GM12878 (cell line): ENCODE data around the gene PIGU. TPM values are rescaled to one million over a fixed set of nuclear protein-coding genes. Genes with fewer than 3 reads are reported as not detected.
A peak's percentile ranks its signal among the peaks of the same experiment; 100 is the strongest.

ENCODE experiments used
- ATAC-seq: fragments of 200-7000 bp; cut with Tn5 transposase; 3 replicates; pipeline ENCODE4 v1.9.1; 2020; ENCODE audit warnings: mild to moderate bottlenecking, moderate library complexity
- BruUV-seq: library from RNA; stranded (reverse); fragments of 400-500 nt; replicated peaks from 2 replicates; lab custom pipeline; 2021; lab: Mats Ljungman, UMichigan
- CTCF ChIA-PET: fragments of 300-600 bp; sonication (Branson Sonifier 250); formaldehyde crosslinking; extraction: SDS; loops from one replicate; lab custom pipeline; 2021; ENCODE audit warnings: inconsistent platforms; lab: Yijun Ruan, JAX
- POLR2A ChIA-PET: fragments of 350-600 bp; formaldehyde crosslinking; extraction: SDS; loops from one replicate; lab custom pipeline; 2021; ENCODE audit warnings: inconsistent platforms; lab: Charles Lee
- RAD21 ChIA-PET: fragments of 300-600 bp; sonication (Branson Sonifier 250); formaldehyde crosslinking; loops from one replicate; lab custom pipeline; 2023; ENCODE audit warnings: antibody characterized with exemption; ENCODE audit not compliant: unreplicated experiment; lab: Charles Lee
- SMC1A ChIA-PET: fragments of 300-600 bp; sonication (Branson Sonifier 250); formaldehyde crosslinking; loops from one replicate; lab custom pipeline; 2023; ENCODE audit not compliant: unreplicated experiment, uncharacterized antibody; lab: Charles Lee
- DNase-seq: peaks from one replicate; pipeline ENCODE4 v3.0.0-alpha.2; 2011; ENCODE audit warnings: low read depth, low spot score
- FAIRE-seq: peaks from 3 replicates; lab custom pipeline; 2011; peaks lifted over from hg19 to GRCh38; lab: Jason Lieb, UNC
- H2AFZ ChIP-seq: 2 replicates; pipeline ENCODE4 v1.6.0; 2011; ENCODE audit warnings: low read depth, low read length, control low read depth; ENCODE audit not compliant: control insufficient read depth
- H3K27ac ChIP-seq: 2 replicates; pipeline ENCODE4 v1.5.1; 2011; ENCODE audit warnings: control low read depth; ENCODE audit not compliant: control insufficient read depth, insufficient read depth
- H3K27me3 ChIP-seq, 2 experiments: replicated peaks in 1 of 2; 2 replicates each; pipeline versions ENCODE4 v1.6.0 to v1.6.1; 2011; ENCODE audit warnings: low read length in 1 of 2; ENCODE audit not compliant: control insufficient read depth in 2 of 2, insufficient read depth in 2 of 2
- H3K36me3 ChIP-seq, 2 experiments: 2 replicates each; pipeline ENCODE4 v1.5.1; 2011; ENCODE audit warnings: low read length in 1 of 2; ENCODE audit not compliant: control insufficient read depth in 2 of 2, insufficient read depth in 2 of 2
- H3K4me1 ChIP-seq: 2 replicates; pipeline ENCODE4 v1.6.1; 2011; ENCODE audit warnings: mild to moderate bottlenecking, low read length, moderate library complexity, mixed read lengths; ENCODE audit not compliant: control insufficient read depth, insufficient read depth
- H3K4me2 ChIP-seq: 2 replicates; pipeline ENCODE4 v1.6.0; 2011; ENCODE audit warnings: control low read depth; ENCODE audit not compliant: control insufficient read depth, insufficient read depth
- H3K4me3 ChIP-seq: fragments of 200-600 bp; sonication (generic); 2 replicates; pipeline ENCODE4 v1.5.1; 2016
- H3K79me2 ChIP-seq: 2 replicates; pipeline ENCODE4 v1.6.0; 2011; ENCODE audit warnings: low read length; ENCODE audit not compliant: control insufficient read depth, insufficient read depth
- H3K9ac ChIP-seq: 2 replicates; pipeline ENCODE4 v1.8.0; 2011; ENCODE audit warnings: low read length, control low read depth, mixed read lengths; ENCODE audit not compliant: control insufficient read depth, insufficient read depth
- H3K9me3 ChIP-seq: replicated peaks from 3 replicates; pipeline ENCODE4 v1.5.1; 2011; ENCODE audit warnings: mild to moderate bottlenecking, low read length; ENCODE audit not compliant: control insufficient read depth, insufficient read depth
- H4K20me1 ChIP-seq: 2 replicates; pipeline ENCODE4 v1.6.0; 2011; ENCODE audit not compliant: control insufficient read depth, insufficient read depth
- CHD1 ChIP-seq: IDR thresholded peaks from 2 replicates; pipeline ENCODE4 v1.6.1; 2012; ENCODE audit warnings: low read depth, low read length, improper control_type of control experiment
- MTA2 ChIP-seq: fragments of 450-650 bp; IDR thresholded peaks from 2 replicates; pipeline ENCODE4 v1.6.1; 2016; ENCODE audit warnings: low read depth, mild to moderate bottlenecking, moderate library complexity
- NR2F1 ChIP-seq: fragments of 450-650 bp; conservative IDR thresholded peaks from 2 replicates; pipeline ENCODE4 v1.6.1; 2017; ENCODE audit warnings: mild to moderate bottlenecking
- RUNX3 ChIP-seq: IDR thresholded peaks from 2 replicates; pipeline ENCODE4 v1.6.1; 2012; ENCODE audit warnings: low read length, inconsistent platforms
- ZNF24 ChIP-seq: fragments of 450-650 bp; IDR thresholded peaks from 2 replicates; pipeline ENCODE4 v1.6.1; 2017; ENCODE audit warnings: antibody characterized with exemption, mild to moderate bottlenecking
- WGBS: methylation state at CpG from one replicate; pipeline ENCODE4 v1.1.6; 2016; ENCODE audit warnings: low lambda C conversion rate; ENCODE audit not compliant: insufficient replicate concordance, insufficient coverage; ENCODE audit errors: missing lambda C conversion rate; 5-methylcytosine and 5-hydroxymethylcytosine counted together
- in situ Hi-C: fragments of 300-500 bp; cut with MboI; formaldehyde crosslinking; loops from 9 replicates; pipeline ENCODE4 v1.14.3; 2018; ENCODE audit warnings: mixed read lengths
- intact Hi-C: fragments of 100-400 bp; cut with micrococcal nuclease; formaldehyde crosslinking; loops from one replicate; pipeline ENCODE4 v1.14.2; 2022; ENCODE audit not compliant: unreplicated experiment
- polyA plus RNA-seq, 11 experiments: library from polyadenylated mRNA; depleted of rRNA in 4 of 11; unstranded in 6 of 11; stranded (reverse) in 5 of 11; fragments of >200 nt; fragmentation: Nextera tagmentation in 4 of 11; fragmentation: Illumina TruSeq in 1 of 11; extraction: Ambion mirVana in 4 of 11; extraction: Trizol in 1 of 11; gene quantifications; 1 replicate in 1 of 11; 2 replicates in 10 of 11; pipeline versions ENCODE4 v1.2.1 to v1.2.3, GENCODE V29; 2011 to 2016; ENCODE audit warnings: inconsistent platforms in 2 of 11, missing spikeins in 2 of 11, low read depth in 1 of 11
- total RNA-seq, 4 experiments: library from RNA; depleted of rRNA in 3 of 4; stranded (reverse); fragments of >200 nt in 3 of 4; fragmentation: Illumina TruSeq in 1 of 4; extraction: Trizol in 1 of 4; gene quantifications; 2 replicates each; pipeline versions ENCODE4 v1.2.1 to v1.2.3, GENCODE V29; 2013 to 2021
- TF ChIP-seq, protein P1 (sequence below): fragments of 450-650 bp; IDR thresholded peaks from 2 replicates; pipeline ENCODE4 v1.6.1; 2016; ENCODE audit warnings: mild to moderate bottlenecking
- TF ChIP-seq, protein P2 (sequence below): fragments of 450-650 bp; IDR thresholded peaks from 2 replicates; pipeline ENCODE4 v1.6.1; 2016; ENCODE audit warnings: mild to moderate bottlenecking

The PIGU gene
- total and polyA plus RNA-seq, 10 of the 15 experiments (the other 5 are each of a cell fraction or from before 2014, with no cell fraction given) = 4.1 to 88.2 (median 25.0) TPM

DNA sequence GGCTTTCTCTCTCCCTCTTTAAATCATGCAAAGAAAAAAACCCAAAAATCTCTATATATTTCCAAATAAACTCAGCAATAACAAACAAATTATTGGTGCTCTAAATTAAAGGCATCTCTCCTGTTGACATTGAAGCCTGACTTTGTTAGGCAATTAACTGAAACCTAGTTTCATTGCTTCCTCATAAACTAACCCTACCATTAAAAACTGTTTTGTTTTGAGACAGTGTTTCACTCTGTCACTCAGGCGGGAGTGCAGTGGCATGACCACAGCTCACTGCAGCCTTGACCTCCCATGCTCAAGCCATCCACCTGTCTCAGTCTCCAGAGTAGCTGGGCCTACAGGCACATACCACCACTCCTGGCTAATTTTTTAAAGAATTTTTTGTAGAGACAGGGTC is 34.9 kb downstream of the PIGU start:
- in situ Hi-C loops = no loop called here
- H3K9ac ChIP-seq = no peak overlapping the region
- WGBS = 0% methylated on average over 1 of the region's 1 CpG
- SMC1A ChIA-PET = interaction anchor here (2.1 kb wide), 1 partner anchor 8 kb away, joined by 6 read pairs; no protein-coding TSS in a partner anchor
- no peaks in the 10 kb centered on the region for H3K9me3 ChIP-seq
- H3K4me3 ChIP-seq = no peak overlapping the region
- ATAC-seq = peak; percentile 74
- peak; percentile 47 for FAIRE-seq
- DNase-seq = no peak
- RAD21 ChIA-PET = no interaction called here
- no peaks in the 10 kb centered on the region for H3K79me2 ChIP-seq
- no peak overlapping the region for H3K27ac ChIP-seq
- no peaks in the 10 kb centered on the region for H3K27me3 ChIP-seq
- intact Hi-C loops = no loop called here
- no TSS peak for BruUV-seq
- H4K20me1 ChIP-seq = no peaks in the 10 kb centered on the region
- H3K4me1 ChIP-seq = no peaks in the 10 kb centered on the region
- no peak overlapping the region for H2AFZ ChIP-seq
- CTCF ChIA-PET = interaction anchor here (0.7 to 1.8 kb wide), 4 partner anchors 9 to 329 kb away, joined by 3 to 4 read pairs (median 4); no protein-coding TSS in a partner anchor
- TF ChIP-seq NR2F1 = no peak
- TF ChIP-seq CHD1 = no peak
- peak; percentile 64; the same call in 1 of the 2 replicates for TF ChIP-seq ZNF24
- TF ChIP-seq, protein P1, sequence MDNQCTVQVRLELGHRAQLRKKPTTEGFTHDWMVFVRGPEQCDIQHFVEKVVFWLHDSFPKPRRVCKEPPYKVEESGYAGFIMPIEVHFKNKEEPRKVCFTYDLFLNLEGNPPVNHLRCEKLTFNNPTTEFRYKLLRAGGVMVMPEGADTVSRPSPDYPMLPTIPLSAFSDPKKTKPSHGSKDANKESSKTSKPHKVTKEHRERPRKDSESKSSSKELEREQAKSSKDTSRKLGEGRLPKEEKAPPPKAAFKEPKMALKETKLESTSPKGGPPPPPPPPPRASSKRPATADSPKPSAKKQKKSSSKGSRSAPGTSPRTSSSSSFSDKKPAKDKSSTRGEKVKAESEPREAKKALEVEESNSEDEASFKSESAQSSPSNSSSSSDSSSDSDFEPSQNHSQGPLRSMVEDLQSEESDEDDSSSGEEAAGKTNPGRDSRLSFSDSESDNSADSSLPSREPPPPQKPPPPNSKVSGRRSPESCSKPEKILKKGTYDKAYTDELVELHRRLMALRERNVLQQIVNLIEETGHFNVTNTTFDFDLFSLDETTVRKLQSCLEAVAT = no peak
- peak; percentile 46; the same call in 1 of the 2 replicates for TF ChIP-seq MTA2
- peak; percentile 29; the same call in 1 of the 2 replicates for TF ChIP-seq RUNX3
- TF ChIP-seq, protein P2, sequence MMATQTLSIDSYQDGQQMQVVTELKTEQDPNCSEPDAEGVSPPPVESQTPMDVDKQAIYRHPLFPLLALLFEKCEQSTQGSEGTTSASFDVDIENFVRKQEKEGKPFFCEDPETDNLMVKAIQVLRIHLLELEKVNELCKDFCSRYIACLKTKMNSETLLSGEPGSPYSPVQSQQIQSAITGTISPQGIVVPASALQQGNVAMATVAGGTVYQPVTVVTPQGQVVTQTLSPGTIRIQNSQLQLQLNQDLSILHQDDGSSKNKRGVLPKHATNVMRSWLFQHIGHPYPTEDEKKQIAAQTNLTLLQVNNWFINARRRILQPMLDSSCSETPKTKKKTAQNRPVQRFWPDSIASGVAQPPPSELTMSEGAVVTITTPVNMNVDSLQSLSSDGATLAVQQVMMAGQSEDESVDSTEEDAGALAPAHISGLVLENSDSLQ = peak; percentile 84
- TF ChIP-seq, all 136 proteins: peak for 4
- Histone ChIP-seq H3K4me2 (no peak overlapping the region), H3K36me3 (peaks cover 0 to 6% of the 10 kb centered on the region in 2 experiments; a peak in 2 of 4 replicates)
- POLR2A ChIA-PET = no interaction called here
